MM.1S (cell line): ENCODE measurements around the gene CNTLN.

ENCODE experiments used
- CTCF ChIP-seq: fragments of 300-600 bp; sonication (generic); IDR thresholded peaks from 2 replicates; pipeline ENCODE4 v1.5.1; 2016; ENCODE audit warnings: antibody characterized with exemption, low read length, mixed read lengths
- EZH2 ChIP-seq: fragments of 300-600 bp; sonication (generic); optimal IDR thresholded peaks from 2 replicates; pipeline ENCODE3; 2017; ENCODE audit warnings: low read depth, mild to moderate bottlenecking, antibody characterized with exemption, low read length, mixed read lengths
- EZH2phosphoT487 ChIP-seq: fragments of 300-600 bp; sonication (generic); IDR thresholded peaks from 2 replicates; pipeline ENCODE4 v1.6.1; 2018; ENCODE audit warnings: antibody characterized with exemption, low read length

- no peak for TF ChIP-seq CTCF
- no peak for TF ChIP-seq EZH2phosphoT487
- no peak for TF ChIP-seq EZH2
These were observed 254.2 kb downstream of the CNTLN start for GRCh38 chr9:17389026-17389425.
